DOHH2 (cell line): ENCODE data around the gene GLT1D1.

ENCODE experiments used
- H3F3A ChIP-seq: fragments of 200-600 bp; sonication (generic), shearing (Covaris generic); 2 replicates; pipeline ENCODE4 v1.6.0; 2016; ENCODE audit warnings: antibody characterized with exemption, mild to moderate bottlenecking; ENCODE audit not compliant: control insufficient read depth, insufficient read depth
- H3K27ac ChIP-seq: fragments of 200-600 bp; sonication (generic); 2 replicates; pipeline ENCODE4 v1.5.1; 2014; ENCODE audit warnings: low read depth, mild to moderate bottlenecking, low read length, moderate library complexity
- H3K27me3 ChIP-seq: fragments of 200-600 bp; sonication (generic); 2 replicates; pipeline ENCODE4 v1.6.1; 2014; ENCODE audit warnings: mild to moderate bottlenecking, low read length, mixed read lengths; ENCODE audit not compliant: control insufficient read depth
- H3K36me3 ChIP-seq: fragments of 200-600 bp; sonication (generic); 2 replicates; pipeline ENCODE4 v1.6.1; 2014; ENCODE audit warnings: mild to moderate bottlenecking, low read length, moderate library complexity, mixed read lengths; ENCODE audit not compliant: control insufficient read depth
- H3K4me1 ChIP-seq: fragments of 200-600 bp; sonication (generic); 2 replicates; pipeline ENCODE4 v1.6.1; 2014; ENCODE audit warnings: mild to moderate bottlenecking, low read length, mixed read lengths; ENCODE audit not compliant: control insufficient read depth
- H3K4me2 ChIP-seq: fragments of 200-600 bp; sonication (generic); 2 replicates; pipeline ENCODE4 v1.6.0; 2014; ENCODE audit warnings: mild to moderate bottlenecking, low read length, moderate library complexity
- H3K4me3 ChIP-seq: fragments of 200-600 bp; sonication (generic); 2 replicates; pipeline ENCODE4 v1.5.1; 2014; ENCODE audit warnings: mild to moderate bottlenecking, low read length, mixed read lengths
- H3K79me2 ChIP-seq: fragments of 200-600 bp; sonication (generic); 2 replicates; pipeline ENCODE4 v1.6.1; 2014; ENCODE audit warnings: mild to moderate bottlenecking, low read length, mixed read lengths; ENCODE audit not compliant: control insufficient read depth
- H3K9me2 ChIP-seq: fragments of 200-600 bp; sonication (generic); replicated peaks from 2 replicates; pipeline ENCODE4 v1.6.1; 2014; ENCODE audit warnings: mild to moderate bottlenecking, low read length, mixed read lengths; ENCODE audit not compliant: control insufficient read depth
- H3K9me3 ChIP-seq: fragments of 200-600 bp; sonication (generic); 2 replicates; pipeline ENCODE4 v1.6.1; 2014; ENCODE audit warnings: antibody characterized with exemption, low read length, mixed read lengths; ENCODE audit not compliant: control insufficient read depth, insufficient read depth
- H4K20me1 ChIP-seq: fragments of 200-600 bp; sonication (generic); 2 replicates; pipeline ENCODE4 v1.6.0; 2014; ENCODE audit warnings: low read depth, mild to moderate bottlenecking, antibody characterized with exemption, low read length, moderate library complexity; ENCODE audit not compliant: control insufficient read depth, insufficient read depth
- CTCF ChIP-seq: fragments of 200-600 bp; sonication (generic); IDR thresholded peaks from one replicate; pipeline ENCODE4 v1.5.1; 2014; ENCODE audit warnings: antibody characterized with exemption, mild to moderate bottlenecking, low read depth, low read length; ENCODE audit not compliant: poor library complexity, severe bottlenecking
- EZH2phosphoT487 ChIP-seq: fragments of 200-600 bp; sonication (generic); IDR thresholded peaks from 2 replicates; pipeline ENCODE4 v1.6.1; 2017; ENCODE audit warnings: borderline replicate concordance, mild to moderate bottlenecking, antibody characterized with exemption, low read length, moderate library complexity, mixed read lengths

The GLT1D1 gene

GRCh38 chr12:128980623-128981022 lies 127.3 kb downstream of the GLT1D1 start:
- H3K9me2 ChIP-seq: no peaks in the 10 kb centered on the region
- H3K4me1 ChIP-seq: no peaks in the 10 kb centered on the region
- no peaks in the 10 kb centered on the region for H3K79me2 ChIP-seq
- H3K27me3 ChIP-seq: no peaks in the 10 kb centered on the region
- no peak overlapping the region for H3K4me2 ChIP-seq
- H3K36me3 ChIP-seq: no peaks in the 10 kb centered on the region
- no peaks in the 10 kb centered on the region for H3F3A ChIP-seq
- H3K9me3 ChIP-seq: no peaks in the 10 kb centered on the region
- H4K20me1 ChIP-seq: no peaks in the 10 kb centered on the region
- no peak overlapping the region for H3K27ac ChIP-seq
- TF ChIP-seq EZH2phosphoT487 (no peak), CTCF (no peak)
- H3K4me3 ChIP-seq: no peak overlapping the region

- H4K20me1 ChIP-seq: no peaks in the 10 kb centered on the region
- no peaks in the 10 kb centered on the region for H3K4me1 ChIP-seq
- no peaks in the 10 kb centered on the region for H3K36me3 ChIP-seq
- no peak overlapping the region for H3K4me3 ChIP-seq
- no peaks in the 10 kb centered on the region for H3K9me3 ChIP-seq
- H3K4me2 ChIP-seq: no peak overlapping the region
- no peaks in the 10 kb centered on the region for H3K79me2 ChIP-seq
- no peaks in the 10 kb centered on the region for H3K27me3 ChIP-seq
- no peak overlapping the region for H3K27ac ChIP-seq
- no peaks in the 10 kb centered on the region for H3K9me2 ChIP-seq
- H3F3A ChIP-seq: no peaks in the 10 kb centered on the region
- TF ChIP-seq EZH2phosphoT487 (no peak), CTCF (no peak)
Measured at GRCh38 chr12:128981971-128982533, 128.8 kb downstream of the GLT1D1 start.

- H3K79me2 ChIP-seq: no peaks in the 10 kb centered on the region
- H3K27me3 ChIP-seq: no peaks in the 10 kb centered on the region
- no peak overlapping the region for H3K4me2 ChIP-seq
Measured at GRCh38 chr12:128982933-128983332, 129.7 kb downstream of the GLT1D1 start.

More at GRCh38 chr12:128982933-128983332, 129.7 kb downstream of the GLT1D1 start:
- no peak overlapping the region for H3K4me3 ChIP-seq
- no peak overlapping the region for H3K27ac ChIP-seq
- H3K36me3 ChIP-seq: no peaks in the 10 kb centered on the region
- no peaks in the 10 kb centered on the region for H3K9me3 ChIP-seq
- no peaks in the 10 kb centered on the region for H3K9me2 ChIP-seq
- no peaks in the 10 kb centered on the region for H3F3A ChIP-seq
- no peaks in the 10 kb centered on the region for H3K4me1 ChIP-seq
- TF ChIP-seq EZH2phosphoT487: no peak
- TF ChIP-seq CTCF: no peak
- no peaks in the 10 kb centered on the region for H4K20me1 ChIP-seq
